Measurements from ENCODE around the gene BTBD19.
A peak's percentile ranks its signal among the peaks of the same experiment; 100 is the strongest.

GRCh38 chr1:44786138-44786840 is 22.0 kb upstream of the BTBD19 start:
- 0 out of 2 replicates have a peak, but pooled peaks have one; percentile 25 for TF ChIP-seq MAX (IDR thresholded peaks at IDR 0.05)
- no peak for TF ChIP-seq USF1 (IDR thresholded peaks at IDR 0.05)
- no peak for TF ChIP-seq ZBTB7A (IDR thresholded peaks at IDR 0.05; ENCODE audit: low read depth)
- no peak for TF ChIP-seq TEAD4 (IDR thresholded peaks at IDR 0.05)
- TF ChIP-seq RAD21 (IDR thresholded peaks at IDR 0.05; ENCODE audit: low read depth), result peak; percentile 89
- TF ChIP-seq NFIC (IDR thresholded peaks at IDR 0.05), result no peak
- no peak for TF ChIP-seq REST (IDR thresholded peaks at IDR 0.05; ENCODE audit: low read depth)
